SK-N-DZ (cell line): ENCODE data around the gene MPG.
"Not testable (repeated sequence)": the region's sequence is repeated elsewhere in the genome, so short reads cannot be mapped to it uniquely, and the experiment has no call there.

Experiments
- DNase-seq: peaks from one replicate; pipeline ENCODE4 v3.0.0-alpha.2; 2015; ENCODE audit warnings: low spot score
- small RNA-seq, 2 experiments: library from RNA; depleted of rRNA; stranded (forward); fragments of <200 nt; gene quantifications; one replicate each; pipeline ENCODE3, GENCODE V24; 2014

MPG gene

DNA sequence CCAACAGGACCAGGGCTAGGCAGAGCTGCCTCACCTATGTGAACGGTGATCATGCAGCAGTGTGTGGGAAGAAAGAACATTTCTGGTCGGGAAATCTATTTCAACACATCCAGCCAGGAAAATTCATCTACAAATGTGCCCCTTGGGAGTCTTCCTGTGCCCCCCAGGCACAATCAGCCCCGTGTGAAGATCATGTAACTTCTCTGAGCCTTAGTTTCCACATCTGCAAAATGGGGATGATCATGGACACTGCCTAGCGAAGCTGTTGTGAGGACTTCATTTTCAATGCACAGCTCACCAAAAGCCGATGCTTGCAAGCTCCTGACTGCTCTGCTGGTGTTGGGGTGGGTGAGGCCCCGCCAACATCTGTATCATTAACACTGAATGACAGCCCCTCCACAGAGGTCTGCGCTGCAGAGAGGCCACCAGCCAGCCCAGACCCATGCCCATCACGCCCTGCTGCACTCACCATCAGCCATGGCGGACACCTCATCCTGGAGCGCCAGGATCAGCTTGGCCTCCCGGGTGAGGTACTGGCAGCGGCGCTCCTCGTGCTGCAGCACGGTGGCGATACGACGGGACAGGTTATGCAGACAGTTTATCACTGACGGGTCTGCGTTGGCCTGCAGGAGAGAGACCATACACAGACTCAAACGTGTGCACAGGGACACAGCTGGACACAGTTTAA is 34.3 kb downstream of the MPG start:
- DNase-seq = no peak

DNA sequence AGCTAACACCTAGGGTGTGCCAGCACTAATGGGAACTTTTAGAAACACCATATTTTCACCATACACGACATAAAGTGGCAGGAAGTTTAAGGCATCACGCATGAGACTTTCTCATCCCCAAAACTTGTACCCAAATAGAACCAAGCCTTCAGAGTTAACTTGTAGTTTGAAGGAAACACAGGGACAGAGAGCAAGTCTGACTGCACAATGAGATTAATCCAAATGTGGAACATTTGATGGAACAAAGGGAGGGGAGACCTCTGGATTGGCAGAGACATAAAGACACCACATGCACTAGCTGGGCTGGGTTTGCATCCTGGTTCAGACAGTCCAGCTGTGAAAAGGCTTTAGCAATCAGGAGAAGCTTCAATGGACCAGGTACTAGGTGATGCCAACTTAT is 36.3 kb downstream of the MPG start:
- no peak for DNase-seq

DNA sequence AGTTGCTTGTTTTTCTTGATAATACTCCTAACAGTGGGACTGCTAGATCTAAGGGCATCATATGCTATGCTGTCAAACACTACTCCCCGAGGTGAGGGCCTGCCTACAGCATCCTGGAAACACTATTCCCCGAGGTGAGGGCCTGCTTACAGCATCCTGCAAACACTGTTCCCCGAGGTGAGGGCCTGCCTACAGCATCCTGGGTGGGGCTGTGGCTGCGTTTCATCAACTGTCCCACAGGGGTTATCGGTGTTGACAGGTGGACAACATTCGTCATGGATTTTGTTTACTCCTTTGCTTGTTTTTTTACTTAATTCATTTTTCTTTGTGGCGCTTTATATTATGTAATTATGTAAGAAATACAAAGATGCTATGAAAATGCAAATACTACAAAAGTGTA is 38.0 kb downstream of the MPG start:
- DNase-seq = no peak

DNA sequence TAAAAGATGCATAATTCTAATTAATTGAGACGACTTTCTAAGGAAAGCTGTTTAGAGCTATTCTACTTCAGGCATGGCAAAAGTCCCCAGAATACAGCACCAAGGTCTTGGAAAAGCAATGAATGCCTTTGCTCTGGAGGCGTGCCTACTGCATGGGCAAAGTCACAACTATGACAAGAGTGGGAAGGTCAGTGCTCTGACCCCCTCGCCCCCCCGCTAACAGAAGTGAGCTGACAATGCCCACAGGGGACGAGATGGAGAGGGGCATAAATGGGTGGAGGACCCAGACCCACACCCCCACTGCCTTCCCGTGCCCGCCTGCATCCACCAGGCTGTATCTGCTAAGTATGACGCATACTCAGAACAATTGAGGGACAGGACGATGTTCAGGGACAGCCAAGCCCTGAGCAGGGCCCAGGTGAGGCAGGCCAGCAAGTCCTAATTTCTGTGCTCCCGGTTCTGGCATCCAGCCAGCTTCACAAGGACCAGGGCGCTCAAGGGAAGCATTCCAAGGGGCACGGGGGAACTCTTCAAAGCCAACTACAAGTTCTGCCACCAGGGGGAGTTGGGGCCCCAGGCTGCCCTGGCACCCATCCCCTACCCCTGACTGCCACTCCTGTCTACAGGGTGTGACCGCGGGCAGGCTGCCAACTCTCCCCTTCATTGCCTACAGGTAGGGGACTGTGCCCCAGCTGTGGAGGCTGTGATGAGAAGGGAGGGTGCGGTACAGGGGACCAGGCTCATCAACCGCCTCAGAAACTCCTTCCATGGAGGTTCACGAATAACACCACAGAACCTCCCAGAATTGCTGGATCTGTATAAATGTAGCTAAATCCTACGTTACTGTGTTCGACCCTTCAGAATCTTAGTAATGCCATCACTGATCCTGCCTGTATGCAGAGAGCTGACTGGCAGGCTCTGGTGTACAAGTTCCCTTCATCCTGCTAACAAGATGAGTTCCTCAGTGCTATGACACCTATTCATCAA is 39.6 kb downstream of the MPG start:
- DNase-seq = peak; percentile 67

DNA sequence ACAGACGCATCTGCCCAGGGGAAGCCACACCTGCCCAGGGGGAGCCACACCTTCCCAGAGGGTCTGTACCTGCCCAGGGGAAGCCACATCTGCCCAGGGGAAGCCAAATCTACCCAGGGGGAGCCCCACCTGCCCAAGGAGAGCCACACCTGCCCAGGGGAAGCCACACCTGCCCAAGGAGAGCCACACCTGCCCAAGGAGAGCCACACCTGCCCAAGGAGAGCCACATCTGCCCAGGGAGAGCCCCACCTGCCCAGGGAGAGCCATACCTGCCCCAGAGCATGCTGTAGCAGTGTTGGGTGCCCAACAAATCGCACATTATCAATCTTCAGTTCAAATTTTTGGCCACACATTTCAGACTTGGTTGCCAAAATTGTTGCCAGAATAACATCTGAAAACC is 40.8 kb downstream of the MPG start:
- DNase-seq = no peak

DNA sequence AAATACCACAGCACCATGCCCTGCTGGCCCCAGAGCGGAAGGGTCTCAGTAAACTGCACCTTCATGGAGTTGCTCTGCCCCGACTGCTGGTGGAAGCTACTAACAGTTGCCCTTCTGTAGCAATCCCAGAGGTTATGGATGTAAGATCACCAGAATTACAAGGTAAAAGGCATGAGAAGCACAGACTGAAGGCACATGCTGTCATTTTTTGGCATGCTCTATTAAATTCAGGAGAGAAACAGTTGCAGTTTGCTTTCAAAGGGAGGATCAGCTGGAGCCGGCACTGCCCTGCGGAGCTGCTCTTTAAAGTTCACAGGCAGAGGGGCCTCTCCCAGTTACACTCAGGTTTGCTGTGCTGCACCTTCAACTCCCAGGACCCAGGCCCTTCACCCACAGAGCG is 41.3 kb downstream of the MPG start:
- DNase-seq = no peak

DNA sequence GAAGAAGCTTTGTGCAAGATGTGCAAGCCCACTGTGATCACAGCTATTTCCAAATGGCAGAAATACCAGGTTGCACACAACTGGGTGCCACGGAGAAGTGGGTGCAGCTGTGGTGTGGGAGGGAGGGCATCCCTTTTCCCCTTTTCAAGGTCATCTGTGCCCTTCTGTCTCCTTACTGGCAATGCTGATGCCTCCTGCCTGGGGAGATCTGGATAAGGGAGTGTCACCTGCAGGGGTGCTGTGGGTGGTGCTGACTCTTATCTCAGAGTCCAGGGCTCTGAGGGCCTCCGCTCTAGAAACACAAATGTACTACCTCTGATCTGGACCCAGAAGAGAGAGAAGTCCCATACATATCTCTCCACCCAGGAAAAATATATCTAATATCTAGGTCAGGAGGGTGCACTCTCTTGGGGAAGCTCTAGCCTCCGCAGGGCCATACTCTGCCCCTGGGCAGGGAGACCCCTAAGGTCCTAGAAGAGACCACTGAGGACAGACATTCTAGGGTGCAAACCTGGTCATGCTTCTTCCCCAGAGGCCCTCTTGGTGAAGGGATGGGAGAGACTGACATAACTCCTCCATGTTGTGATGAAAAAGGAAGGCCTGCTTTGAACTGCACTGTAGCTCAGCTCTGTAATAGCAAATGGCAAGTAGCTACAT is 41.9 kb downstream of the MPG start:
- no peak for DNase-seq

DNA sequence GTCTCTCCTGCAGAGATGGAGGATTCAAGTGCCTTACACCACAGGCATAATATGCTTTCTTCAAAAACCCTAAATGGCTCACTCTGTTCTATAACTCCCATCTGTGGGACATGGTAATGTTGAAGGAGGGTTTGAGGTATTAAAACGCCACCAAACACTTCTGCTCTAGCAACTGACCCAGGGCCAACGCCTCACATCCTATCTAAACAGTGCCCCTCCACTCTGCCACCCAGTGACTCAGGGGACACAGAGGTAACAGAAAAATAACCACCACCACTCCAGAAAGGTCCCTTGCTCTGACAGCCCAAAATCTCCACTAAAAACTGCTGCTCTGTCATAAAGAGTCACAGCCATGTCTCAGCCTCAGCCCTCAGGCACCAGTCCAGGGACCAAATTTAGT is 42.7 kb downstream of the MPG start:
- no peak for DNase-seq

DNA sequence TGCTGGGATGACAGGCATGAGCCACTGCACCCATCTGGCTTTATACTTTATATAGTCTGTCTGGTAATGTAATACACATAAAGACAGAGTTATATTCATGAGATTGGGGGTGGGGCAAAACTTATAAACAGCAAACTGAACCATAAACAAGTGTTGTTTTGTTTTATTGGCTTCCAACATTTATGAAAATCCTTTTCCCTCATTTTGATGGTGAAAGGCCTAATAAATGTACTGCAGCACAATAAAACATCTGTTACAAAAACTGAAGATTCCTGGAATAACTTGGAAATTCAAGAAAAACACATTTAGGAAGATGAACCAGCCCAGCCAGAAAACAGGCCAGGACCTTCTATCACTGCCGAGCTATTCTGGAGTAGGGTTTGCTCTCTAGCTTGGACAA is 44.3 kb downstream of the MPG start:
- DNase-seq = no peak

DNA sequence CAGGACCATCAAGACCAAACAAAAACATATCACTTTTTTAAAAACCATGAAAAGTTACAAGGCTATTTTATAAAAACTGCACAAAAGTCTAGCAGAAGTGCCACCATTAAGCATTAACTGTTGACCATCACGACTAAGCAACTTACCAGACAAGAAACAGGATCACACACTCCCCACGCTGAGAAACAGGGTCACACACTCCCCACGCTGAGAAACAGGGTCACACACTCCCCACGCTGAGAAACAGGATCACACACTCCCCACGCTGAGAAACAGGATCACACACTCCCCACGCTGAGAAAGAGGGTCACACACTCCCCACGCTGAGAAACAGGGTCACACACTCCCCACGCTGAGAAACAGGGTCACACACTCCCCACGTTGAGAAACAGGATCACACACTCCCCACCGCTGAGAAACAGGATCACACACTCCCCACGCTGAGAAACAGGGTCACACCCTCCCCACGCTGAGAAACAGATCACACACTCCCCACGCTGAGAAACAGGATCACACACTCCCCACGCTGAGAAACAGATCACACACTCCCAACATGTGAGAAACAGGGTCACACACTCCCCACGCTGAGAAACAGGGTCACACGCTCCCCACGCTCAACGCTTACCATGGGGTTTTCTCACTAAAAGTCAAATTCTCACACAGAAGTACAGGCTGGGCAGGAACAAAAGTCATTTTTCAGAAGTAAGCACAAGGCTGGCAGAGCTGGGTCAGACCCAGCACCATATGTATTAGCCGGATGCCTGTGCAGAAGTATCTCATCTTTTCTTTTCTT is 45.7 kb downstream of the MPG start:
- DNase-seq = not testable (repeated sequence)

DNA sequence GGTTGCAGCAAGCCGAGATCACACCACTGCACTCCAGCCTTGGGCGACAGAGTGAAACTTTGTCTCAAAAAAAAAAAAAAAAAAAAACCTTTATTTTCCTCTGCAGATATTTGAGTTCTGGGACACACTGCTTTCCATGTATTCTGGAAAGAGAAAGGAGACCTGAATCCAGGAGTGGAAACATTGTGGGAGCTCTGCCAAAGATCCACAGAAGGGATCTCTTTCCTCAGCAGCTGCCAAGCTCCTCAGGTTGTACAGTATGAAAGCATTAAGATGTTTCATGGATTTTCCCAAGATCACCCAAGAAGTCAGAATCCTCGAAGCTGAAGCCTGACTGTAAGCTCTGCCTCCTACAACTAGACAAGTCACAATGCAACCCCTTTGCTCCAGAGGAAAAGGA is 47.0 kb downstream of the MPG start:
- no peak for DNase-seq

DNA sequence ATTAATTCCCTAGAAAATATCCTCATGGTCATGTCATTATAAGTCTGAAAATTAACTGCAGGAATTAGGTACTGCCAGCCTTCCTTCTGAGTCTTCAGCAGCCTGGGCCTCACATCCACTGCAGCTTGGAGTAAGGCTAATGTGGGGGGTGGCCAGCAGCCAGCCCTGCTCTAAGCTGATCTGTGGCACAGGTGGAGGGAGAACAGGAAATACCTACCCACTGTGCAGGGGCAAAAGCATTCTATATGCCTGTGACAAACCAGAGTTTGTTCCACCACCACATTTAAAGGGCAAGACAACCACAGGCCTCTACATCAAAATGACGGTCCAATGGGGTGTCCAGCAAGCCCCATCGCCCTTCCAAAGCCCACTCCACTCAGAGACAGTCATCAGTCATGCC is 51.0 kb downstream of the MPG start:
- DNase-seq = no peak

DNA sequence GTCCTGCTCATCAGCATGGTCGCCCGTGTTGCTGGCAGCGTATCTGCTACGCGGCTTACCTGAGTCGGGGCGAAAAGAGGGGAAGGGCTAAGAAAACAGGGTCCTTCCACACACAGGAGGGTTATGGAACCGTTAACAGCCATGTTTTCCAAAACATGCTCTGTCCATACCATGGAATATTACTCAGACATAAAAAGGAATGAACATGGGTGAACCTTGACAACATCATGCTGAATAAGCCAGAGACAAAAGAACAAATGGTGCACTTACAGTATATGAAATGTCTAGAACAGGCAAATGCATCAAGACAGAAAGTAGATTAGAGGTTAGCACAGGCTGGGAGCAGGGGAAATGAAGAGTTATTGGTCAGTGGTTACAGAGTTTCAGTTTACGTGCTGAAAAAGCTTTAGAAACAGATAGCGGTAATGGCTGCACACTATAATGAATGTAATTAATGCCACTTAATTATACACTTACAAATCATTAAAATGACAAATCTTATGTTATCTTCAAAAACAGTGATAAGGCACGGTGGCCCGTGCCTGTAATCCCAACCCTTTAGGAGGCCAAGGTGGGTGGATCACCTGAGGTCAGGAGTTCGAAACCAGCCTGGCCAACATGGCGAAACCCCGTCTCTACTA is 52.6 kb downstream of the MPG start:
- DNase-seq = no peak

DNA sequence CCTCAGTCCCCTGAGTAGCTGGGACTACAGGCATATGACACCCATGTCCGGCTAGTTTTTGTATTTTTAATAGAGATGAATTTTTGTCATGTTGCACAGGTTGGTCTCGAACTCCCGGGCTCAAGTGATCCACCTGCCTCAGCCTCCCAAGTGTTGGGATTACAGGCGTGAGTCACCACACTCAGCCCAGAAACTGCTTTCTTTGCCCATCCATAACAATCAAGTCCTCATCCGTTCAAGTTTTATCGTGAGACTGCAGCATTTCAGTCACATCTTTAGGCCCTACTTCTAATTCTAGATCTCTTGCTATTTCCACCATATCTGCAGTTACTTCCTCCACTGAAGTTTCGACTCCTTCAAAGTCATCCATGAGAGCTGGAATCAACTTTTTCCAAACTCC is 54.1 kb downstream of the MPG start:
- no peak for DNase-seq

DNA sequence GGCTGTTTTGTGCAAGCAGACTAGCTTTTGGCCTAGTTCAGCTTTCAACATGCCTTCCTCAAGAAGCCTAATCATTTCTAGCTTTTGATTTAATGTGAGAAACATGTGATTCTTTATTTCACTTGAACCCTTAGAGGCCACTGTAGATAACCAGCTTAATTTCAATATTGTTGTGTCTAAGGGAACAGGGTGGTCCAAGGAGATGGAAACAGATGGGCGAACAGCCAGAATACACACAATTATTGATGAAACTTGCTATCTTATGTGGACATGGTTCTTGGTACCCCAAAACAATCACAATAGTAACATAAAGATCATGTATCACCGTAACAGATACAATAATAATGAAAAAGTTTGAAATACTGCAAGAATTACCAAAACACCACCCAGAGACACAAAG is 55.7 kb downstream of the MPG start:
- no peak for DNase-seq

Small RNA genes lying within 50 kb of the gene (small RNA-seq; reads per million reads assigned to genes)
- gene Z69720.2 = 0 to 0.04 reads per million in 2 experiments
